ENCODE measurements around the gene ARHGAP21. TPM values are rescaled to one million over a fixed set of nuclear protein-coding genes. Genes with fewer than 3 reads are reported as not detected.

The ARHGAP21 gene
- total RNA-seq, 1 donor from 2014 or later = 69.7 TPM

- Mint-ChIP-seq H3K27ac (peak overlapping the region; percentile 68), H3K4me3 (peak overlapping the region; percentile 61), H3K27me3 (no peaks in the 10 kb centered on the region), H3K9me3 (no peaks in the 10 kb centered on the region), H3K36me3 (peaks cover 20% of the 10 kb centered on the region), H3K4me1 (ENCODE audit: unreplicated experiment) (peaks cover 11% of the 10 kb centered on the region)
- no peak for DNase-seq (ENCODE audit: extremely low spot score, unreplicated experiment)
- no peak for TF ChIP-seq CTCF (conservative IDR thresholded peaks at IDR 0.05)
Observed at GRCh38 chr10:24550680-24551079, 173.0 kb downstream of the ARHGAP21 start.

GRCh38 chr10:24545585-24545984, 178.1 kb downstream of the ARHGAP21 start:
- TF ChIP-seq CTCF (conservative IDR thresholded peaks at IDR 0.05) = no peak
- no peak overlapping the region for H3K4me3 Mint-ChIP-seq
- H3K4me1 Mint-ChIP-seq (ENCODE audit: unreplicated experiment) = peaks cover 1% of the 10 kb centered on the region
- peaks cover 61% of the 10 kb centered on the region for H3K36me3 Mint-ChIP-seq
- DNase-seq (ENCODE audit: extremely low spot score, unreplicated experiment) = no peak
- no peaks in the 10 kb centered on the region for H3K9me3 Mint-ChIP-seq
- H3K27ac Mint-ChIP-seq = peak overlapping the region; percentile 11
- no peaks in the 10 kb centered on the region for H3K27me3 Mint-ChIP-seq

GRCh38 chr10:24544776-24545175, 178.9 kb downstream of the ARHGAP21 start:
- Mint-ChIP-seq H3K4me3 (no peak overlapping the region), H3K36me3 (peaks cover 59% of the 10 kb centered on the region), H3K9me3 (no peaks in the 10 kb centered on the region), H3K27me3 (no peaks in the 10 kb centered on the region), H3K27ac (no peak overlapping the region), H3K4me1 (ENCODE audit: unreplicated experiment) (no peaks in the 10 kb centered on the region)
- DNase-seq (ENCODE audit: extremely low spot score, unreplicated experiment) = no peak
- no peak for TF ChIP-seq CTCF (conservative IDR thresholded peaks at IDR 0.05)

- H3K4me1 Mint-ChIP-seq (ENCODE audit: unreplicated experiment) = no peaks in the 10 kb centered on the region
- peak overlapping the region; percentile 46 for H3K27ac Mint-ChIP-seq
- no peak for TF ChIP-seq CTCF (conservative IDR thresholded peaks at IDR 0.05)
- DNase-seq (ENCODE audit: extremely low spot score, unreplicated experiment) = no peak
- peaks cover 63% of the 10 kb centered on the region for H3K36me3 Mint-ChIP-seq
- no peaks in the 10 kb centered on the region for H3K9me3 Mint-ChIP-seq
- no peaks in the 10 kb centered on the region for H3K27me3 Mint-ChIP-seq
- no peak overlapping the region for H3K4me3 Mint-ChIP-seq
Observed at GRCh38 chr10:24542314-24543270, 181.1 kb downstream of the ARHGAP21 start.

- Mint-ChIP-seq H3K4me3 (no peak overlapping the region), H3K27ac (peak overlapping the region; percentile 46), H3K27me3 (no peaks in the 10 kb centered on the region), H3K9me3 (no peaks in the 10 kb centered on the region), H3K4me1 (ENCODE audit: unreplicated experiment) (no peaks in the 10 kb centered on the region), H3K36me3 (peaks cover 68% of the 10 kb centered on the region)
- TF ChIP-seq CTCF (conservative IDR thresholded peaks at IDR 0.05) = no peak
- peak; percentile 16 for DNase-seq (ENCODE audit: extremely low spot score, unreplicated experiment)
Observed at GRCh38 chr10:24541239-24541753, 182.4 kb downstream of the ARHGAP21 start.
